ENCODE data around the gene KATNB1.
"Not testable (repeated sequence)": the region's sequence is repeated elsewhere in the genome, so short reads cannot be mapped to it uniquely, and the experiment has no call there.

The KATNB1 gene

DNA sequence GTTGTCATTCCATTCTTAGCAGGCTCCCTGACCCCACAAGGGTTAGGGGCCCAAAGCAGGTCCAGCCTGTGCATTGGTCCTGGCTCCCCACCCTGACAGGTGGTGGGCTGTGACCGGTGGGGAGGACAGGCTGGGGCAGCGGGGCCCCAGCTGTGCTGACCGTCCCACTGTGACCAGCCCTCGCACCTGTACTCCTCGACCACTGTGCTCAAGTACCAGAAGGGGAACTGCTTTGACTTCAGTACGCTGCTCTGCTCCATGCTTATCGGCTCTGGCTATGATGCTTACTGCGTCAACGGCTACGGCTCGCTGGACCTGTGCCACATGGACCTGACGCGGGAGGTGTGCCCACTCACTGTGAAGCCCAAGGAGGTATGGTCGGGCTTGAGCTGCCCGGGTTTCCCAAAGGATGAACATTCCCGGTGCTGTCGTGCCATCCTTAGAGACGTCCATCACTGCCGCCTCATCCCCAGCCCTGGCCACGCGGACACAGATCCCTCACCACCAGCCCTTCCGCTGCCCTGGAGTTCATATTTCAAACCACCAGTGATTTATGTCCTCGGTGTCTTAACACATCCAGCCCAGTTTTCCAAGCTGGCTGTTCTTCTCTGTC, 33.7 kb upstream of the KATNB1 start:
- no peak for DNase-seq

GRCh38 chr16:57703416-57704010, 32.1 kb upstream of the KATNB1 start:
- DNase-seq = no peak

DNA sequence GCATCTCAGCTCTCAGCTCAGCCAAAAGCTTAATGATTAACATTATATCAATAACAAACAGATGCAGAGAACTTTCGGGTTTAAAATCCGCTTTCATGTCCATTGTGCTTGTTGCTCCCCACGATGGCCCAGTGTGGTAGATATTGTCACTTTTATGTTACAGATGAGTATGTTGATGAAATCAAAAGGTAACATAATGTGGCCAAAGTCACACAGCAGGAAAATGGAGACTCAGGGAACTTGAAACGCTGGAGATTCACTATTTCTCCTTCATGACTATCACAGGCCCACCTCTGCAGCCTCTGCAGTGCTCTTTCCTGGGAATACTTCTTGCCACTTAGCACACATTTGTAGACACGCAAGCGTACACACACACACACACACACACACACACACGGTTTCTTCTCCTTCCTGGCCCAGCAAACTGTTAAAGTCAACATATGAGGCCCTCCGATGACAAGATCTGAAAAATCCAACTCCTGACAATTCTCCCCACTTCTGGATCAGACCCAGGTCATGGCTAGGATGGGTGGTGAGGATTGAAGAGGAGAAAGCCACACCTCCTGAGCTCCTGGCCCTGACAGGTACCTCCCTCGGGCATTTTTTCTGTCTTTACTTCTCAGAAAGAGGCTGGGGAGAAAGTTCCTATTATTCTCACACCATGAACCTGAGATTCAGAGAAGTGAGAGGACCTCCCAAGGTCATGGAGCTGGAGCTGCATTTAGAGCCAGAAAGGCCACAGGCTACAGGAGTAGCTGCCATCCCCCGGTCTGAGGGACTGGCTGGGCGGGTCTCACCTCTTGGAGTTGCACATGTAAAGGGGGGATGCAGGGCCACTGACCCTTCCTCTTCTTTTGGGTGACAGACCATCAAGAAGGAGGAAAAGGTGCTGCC, 31.3 kb upstream of the KATNB1 start:
- no peak for DNase-seq

DNA sequence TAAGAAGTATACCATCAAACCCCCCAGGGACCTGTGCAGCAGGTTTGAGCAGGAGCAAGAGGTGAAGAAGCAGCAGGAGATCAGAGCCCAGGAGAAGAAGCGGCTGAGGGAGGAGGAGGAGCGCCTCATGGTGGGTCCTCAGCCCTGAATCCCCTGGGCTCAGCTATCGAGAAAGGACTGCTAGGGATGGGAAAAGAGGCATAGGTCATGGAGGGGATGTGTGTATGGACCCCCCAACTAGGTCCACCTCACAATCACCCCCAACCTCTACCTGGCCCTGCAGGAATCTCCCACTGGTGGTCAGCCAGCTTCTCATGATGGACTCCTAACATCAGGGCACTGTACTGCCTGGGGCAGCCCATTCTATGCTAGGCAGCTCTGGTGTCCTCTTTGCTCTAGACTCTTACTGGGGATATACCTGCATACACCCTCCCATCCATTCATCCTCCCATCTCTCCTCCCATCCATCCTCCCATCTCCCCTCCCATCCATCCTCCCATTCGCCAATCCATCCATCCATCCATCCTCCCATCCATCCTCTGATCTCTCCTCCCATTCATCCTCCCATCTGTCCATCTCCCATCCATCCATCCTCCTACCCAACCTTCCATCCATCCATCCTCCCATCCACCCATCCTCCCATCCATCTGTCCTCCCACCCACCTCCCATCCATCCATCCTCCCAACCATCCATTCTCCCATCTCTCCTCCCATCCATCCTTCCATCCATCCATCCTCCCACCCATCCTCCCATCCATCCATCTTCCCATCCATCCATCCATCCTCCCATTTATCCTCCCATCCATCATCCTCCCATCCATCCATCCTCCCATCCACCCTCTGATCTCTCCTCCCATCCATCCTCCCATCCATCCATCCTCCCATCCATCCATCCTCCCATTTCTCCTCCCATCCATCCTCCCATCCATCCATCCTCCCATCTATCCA, 30.4 kb upstream of the KATNB1 start:
- DNase-seq = no peak

DNA sequence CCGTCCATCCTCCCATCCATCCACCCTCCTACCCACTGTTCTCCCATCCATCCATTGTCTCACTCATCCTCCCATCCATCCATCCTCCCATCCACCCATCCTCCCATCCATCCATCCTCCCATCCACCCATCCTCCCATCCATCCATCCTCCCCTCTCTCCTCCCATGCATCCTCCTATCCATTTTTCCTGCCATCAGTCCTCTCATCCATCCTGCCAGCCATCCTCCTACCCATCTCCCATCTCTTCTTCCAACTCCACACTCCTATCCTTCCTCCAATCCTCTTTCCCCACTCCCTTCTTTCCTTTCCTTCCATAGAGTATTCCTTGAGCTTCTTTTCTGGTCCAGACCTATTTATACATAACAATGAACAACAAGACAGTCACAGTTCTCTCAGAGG, 28.9 kb upstream of the KATNB1 start:
- DNase-seq = no peak

- DNase-seq = no peak
Observed at GRCh38 chr16:57707331-57707730, 28.2 kb upstream of the KATNB1 start.

GRCh38 chr16:57708168-57708567, 27.4 kb upstream of the KATNB1 start:
- DNase-seq = no peak

DNA sequence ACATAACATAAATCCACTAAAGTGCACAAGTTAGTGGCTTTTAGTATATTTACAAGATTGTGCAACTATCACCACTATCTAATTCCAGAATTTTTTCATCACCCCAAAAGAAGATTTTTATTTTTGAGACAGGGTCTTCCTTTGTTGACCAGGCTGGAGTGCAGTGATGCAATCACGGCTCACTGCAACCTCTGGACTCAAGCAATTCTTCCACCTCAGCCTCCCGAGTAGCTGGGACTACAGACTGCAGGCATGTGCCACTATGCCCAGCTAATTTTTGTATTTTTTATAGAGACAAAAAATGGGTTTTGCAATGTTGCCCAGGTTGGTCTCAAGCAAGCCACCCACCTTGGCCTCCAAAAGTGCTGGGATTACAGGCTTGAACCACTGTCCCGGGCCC, 25.9 kb upstream of the KATNB1 start:
- no peak for DNase-seq

DNA sequence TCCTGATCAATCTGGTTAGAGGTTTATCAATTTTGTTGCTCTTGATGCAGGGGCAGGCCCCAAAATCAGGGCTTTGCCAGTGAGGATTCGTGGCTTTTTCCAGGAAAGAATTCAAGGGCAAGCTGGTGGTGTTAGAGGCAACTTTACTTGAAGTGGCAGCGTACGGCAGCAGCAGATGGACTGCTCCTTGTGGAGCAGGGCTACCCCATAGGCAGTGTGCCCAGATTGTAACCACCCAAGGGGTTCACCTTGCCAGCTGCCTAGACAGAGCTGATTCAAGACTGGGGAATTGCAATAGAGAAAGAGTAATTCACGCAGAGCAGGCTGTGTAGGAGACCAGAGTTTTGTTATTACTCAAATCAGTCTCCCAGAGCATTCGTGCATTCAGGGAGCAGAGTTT, 24.2 kb upstream of the KATNB1 start:
- no peak for DNase-seq

DNA sequence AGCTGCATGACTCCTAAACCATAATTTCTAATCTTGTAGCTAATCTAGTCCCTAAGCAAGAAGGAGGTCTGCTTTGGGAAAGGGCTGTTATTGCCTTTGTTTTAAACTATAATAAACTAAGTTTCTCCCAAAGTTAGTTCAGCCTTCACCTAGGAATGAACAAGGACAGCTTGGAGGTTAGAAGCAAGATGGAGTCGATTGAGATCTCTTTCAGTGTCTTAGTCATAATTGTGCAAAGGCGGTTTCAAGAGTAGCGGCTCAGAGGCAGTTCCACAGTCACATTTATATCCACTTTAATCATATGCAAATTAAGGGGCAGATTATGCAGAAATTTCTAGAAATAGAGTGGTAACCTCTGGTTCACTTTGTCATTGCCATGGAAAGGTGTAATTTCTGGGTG, 23.6 kb upstream of the KATNB1 start:
- DNase-seq = no peak

GRCh38 chr16:57712569-57712968, 23.0 kb upstream of the KATNB1 start:
- DNase-seq = not testable (repeated sequence)

DNA sequence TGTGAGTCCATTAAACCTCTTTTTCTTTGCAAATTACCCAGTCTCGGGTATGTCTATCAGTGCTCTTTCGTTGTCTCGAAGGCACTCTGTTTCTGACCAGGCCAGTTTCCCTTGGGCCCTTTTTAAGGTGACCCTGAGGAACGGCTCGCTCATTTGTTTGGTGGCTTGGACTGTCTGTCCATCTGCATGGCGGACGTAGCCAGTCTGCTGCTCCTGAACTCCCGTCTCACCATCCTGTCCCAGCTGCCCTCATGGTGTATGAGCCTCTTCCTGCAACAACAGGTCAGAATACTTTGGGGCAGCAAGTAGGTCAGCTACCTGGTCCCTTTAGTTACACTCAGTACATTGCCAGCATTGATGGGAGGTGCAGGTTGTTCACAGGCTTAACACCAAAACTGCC, 22.0 kb upstream of the KATNB1 start:
- DNase-seq = no peak

GRCh38 chr16:57714047-57714446, 21.5 kb upstream of the KATNB1 start:
- DNase-seq = no peak

- DNase-seq = peak; percentile 40
Observed at GRCh38 chr16:57720142-57720575, 15.4 kb upstream of the KATNB1 start.

GRCh38 chr16:57721356-57722209, 14.0 kb upstream of the KATNB1 start:
- DNase-seq = no peak

DNA sequence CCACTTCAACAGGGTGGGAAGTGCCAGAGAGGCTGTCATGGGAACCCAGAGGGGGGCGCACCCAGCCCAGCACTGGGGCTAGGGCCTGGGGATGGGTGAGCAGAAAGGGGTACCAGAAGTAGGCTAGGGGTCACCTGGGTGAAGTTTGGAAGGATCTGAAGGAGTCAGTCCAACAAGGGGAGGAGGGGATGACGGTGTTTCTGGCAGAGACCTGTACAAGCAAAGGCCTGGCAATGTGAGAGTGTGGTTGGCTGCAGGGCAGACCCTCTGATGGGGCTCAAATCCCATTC, 13.4 kb upstream of the KATNB1 start:
- DNase-seq = no peak

GRCh38 chr16:57722651-57723050, 12.9 kb upstream of the KATNB1 start:
- DNase-seq = no peak

DNA sequence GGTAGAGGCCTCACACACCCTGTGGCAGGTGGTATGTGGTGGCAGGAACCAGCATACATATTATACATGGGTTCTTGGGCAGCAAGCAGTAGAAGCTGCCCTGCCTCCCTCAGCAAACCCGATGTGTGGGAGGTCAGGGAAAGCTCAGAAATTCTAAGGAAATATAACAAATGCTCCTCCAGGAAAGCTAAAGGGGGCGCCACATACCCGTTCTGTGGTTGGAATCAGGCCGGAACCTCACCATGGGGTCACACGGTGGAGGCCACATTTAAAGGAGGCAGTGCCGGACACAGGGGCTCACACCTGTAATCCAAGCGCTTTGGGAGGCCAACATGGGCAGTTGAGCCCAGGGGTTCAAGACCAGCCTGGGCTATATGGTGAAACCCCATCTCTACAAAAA, 12.4 kb upstream of the KATNB1 start:
- DNase-seq = no peak

- DNase-seq = no peak
Observed at GRCh38 chr16:57724531-57724930, 11.0 kb upstream of the KATNB1 start.

GRCh38 chr16:57725151-57725550, 10.4 kb upstream of the KATNB1 start:
- no peak for DNase-seq

DNA sequence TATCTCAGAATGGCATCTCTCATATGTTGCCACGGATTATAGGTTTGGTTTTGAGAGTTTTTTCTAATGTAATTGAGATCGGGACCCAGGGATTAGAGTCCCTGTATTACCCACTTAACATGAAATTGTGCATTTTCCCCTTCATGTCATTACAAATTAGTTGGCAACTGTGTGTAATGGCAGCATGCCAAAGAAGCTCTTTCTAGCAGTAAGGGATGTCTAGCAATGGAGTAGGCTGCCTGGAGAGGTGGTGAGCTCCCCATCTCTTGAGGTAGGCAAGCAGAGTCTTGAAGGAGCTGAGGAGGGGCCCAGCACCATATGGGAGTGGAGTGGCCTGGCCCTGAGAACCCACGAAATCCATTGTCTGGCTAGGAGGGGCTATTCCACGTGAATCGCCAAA, 10.0 kb upstream of the KATNB1 start:
- DNase-seq = no peak

GRCh38 chr16:57725976-57726375, 9.6 kb upstream of the KATNB1 start:
- DNase-seq = no peak

All from eye (tissue), 1 donor.